Right cardiac atrium (tissue), 5 donors: ENCODE measurements around the gene GOLT1A. TPM values are rescaled to one million over a fixed set of nuclear protein-coding genes. Genes with fewer than 3 reads are reported as not detected.

Experiments used
- ATAC-seq, 2 donors: fragments of 200-7000 bp; cut with Tn5 transposase; one replicate each; pipeline versions ENCODE4 v1.8.0 to v1.9.1; 2020; ENCODE audit warnings: moderate library complexity in 2 of 2, mild to moderate bottlenecking in 1 of 2
- DNase-seq, 3 donors: peaks; one replicate each; pipeline ENCODE4 v3.0.0-alpha.2; 2020
- H3K27ac ChIP-seq: one replicate; pipeline ENCODE4 v1.5.1; 2013; ENCODE audit warnings: mild to moderate bottlenecking, low read length, control low read depth, moderate library complexity
- H3K27me3 ChIP-seq: one replicate; pipeline ENCODE4 v1.6.1; 2013; ENCODE audit not compliant: control insufficient read depth, insufficient read depth
- H3K4me1 ChIP-seq: one replicate; pipeline ENCODE4 v1.6.1; 2013; ENCODE audit warnings: low read length; ENCODE audit not compliant: control insufficient read depth, insufficient read depth
- H3K4me3 ChIP-seq: one replicate; pipeline ENCODE4 v1.5.1; 2013; ENCODE audit warnings: low read length, control low read depth
- H3K9me3 ChIP-seq: one replicate; pipeline ENCODE4 v1.6.1; 2013; ENCODE audit warnings: low read length; ENCODE audit not compliant: control insufficient read depth
- whole genome bisulfite sequencing: extraction: QIAGEN DNeasy Blood & Tissue Kit; methylation state at CpG from one replicate; pipeline ENCODE4 v1.1.7; 2013; 5-methylcytosine and 5-hydroxymethylcytosine counted together
- intact Hi-C, 4 donors: fragments of 100-400 bp; cut with DNase I; formaldehyde crosslinking; loops; one replicate each; pipeline versions ENCODE4 v1.11.0 to v1.14.0; 2022 to 2023
- polyA plus RNA-seq: library from polyadenylated mRNA; stranded (reverse); fragments of 200-250 nt; gene quantifications from one replicate; pipeline ENCODE4 v1.2.3, GENCODE V29; 2013
- total RNA-seq, 4 donors: library from RNA; stranded (reverse); fragmentation: NEBNext Ultra II Directional; extraction: Animal tissue kit (Norgen Biotek cat#: 25700); gene quantifications; one replicate each; pipeline ENCODE4 v1.2.1, GENCODE V29; 2021
- donor health status: healthy with polysubstance abuse.
- donor health status: DM: no; HTN: yes; CAD: no.
- donor health status: DM: no; HTN: no; CAD: no.
- donor health status: DM: no; HTN: yes; CAD: no; lungs with severe emphysema.
- donor health status: DM: yes; HTN: yes; CAD: no.

Gene GOLT1A
- total and polyA plus RNA-seq, 5 donors = not detected

DNA sequence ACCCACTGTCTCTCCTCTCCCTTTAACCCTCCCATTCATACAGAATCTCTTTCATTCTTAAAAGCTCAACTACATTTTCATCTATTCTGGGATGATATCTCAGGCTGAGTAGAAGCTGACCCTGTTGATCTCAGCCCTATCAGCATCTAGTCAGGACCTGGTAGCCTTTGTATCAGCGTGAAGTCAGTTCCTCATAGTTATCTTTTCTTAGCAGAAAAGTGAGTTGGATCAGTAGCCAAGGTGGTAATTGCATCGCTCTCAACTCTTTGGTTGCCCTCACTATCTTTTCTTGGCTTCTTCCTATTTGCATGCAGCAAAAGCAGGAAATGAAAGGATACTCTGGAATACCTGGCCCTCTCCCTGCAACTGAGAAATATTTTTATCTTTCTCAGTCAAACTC lies 13.6 kb upstream of the GOLT1A start:
- intact Hi-C loops = no loop called here
- no peak for DNase-seq

DNA sequence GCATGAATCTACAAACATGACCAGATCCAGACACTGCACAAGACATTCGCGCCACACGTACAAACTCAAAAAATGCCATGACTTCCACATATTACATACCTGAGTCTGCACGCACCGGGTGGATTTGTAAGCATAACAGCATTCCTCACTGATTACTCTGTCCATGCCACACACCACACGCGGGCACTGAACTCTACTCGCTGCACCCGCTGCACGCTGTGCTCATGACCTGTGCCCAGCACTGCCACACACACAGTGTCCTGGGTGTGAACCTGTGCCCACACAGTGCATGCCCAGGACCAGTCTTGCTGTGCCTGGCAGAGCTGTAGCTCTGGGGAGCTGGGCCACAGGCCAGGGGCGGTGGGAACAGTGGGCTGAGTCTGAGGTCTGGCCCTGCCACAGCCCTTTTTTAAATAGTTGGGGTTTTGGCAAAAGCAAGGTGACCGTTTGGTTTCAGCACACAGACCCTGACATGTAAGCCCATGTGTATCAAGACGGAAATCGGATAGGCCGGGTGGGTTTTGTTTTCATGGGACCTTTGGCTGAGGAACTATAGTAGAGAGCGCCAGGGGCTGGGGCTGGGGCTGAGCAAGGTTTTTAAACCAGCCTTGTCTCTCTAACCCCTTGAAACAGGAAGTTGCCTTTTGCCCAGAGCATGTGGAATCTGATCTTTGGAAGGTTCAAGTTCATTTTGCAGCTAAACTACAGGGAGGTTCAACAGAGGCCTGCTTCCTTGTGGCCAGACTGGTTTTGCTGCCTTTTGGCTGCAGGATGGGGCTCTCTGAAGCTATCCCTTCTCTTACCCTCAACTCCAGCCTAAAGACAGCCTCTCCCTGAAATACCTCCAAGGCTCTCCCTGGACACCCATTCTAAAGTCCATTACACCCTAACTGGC lies 12.3 kb upstream of the GOLT1A start:
- H3K27me3 ChIP-seq = no peaks in the 10 kb centered on the region

More for the DNA sequence above, 13.6 kb upstream of the GOLT1A start:
- H3K9me3 ChIP-seq = no peaks in the 10 kb centered on the region
- ATAC-seq = no peak
- H3K27ac ChIP-seq = no peak overlapping the region
- no peaks in the 10 kb centered on the region for H3K4me1 ChIP-seq
- WGBS = 94% methylated on average over 2 of the region's 2 CpGs
- no peak overlapping the region for H3K4me3 ChIP-seq
- no peaks in the 10 kb centered on the region for H3K27me3 ChIP-seq

GRCh38 chr1:204224655-204225054 lies 10.9 kb upstream of the GOLT1A start:
- DNase-seq = no peak
- ATAC-seq = no peak
- no peaks in the 10 kb centered on the region for H3K9me3 ChIP-seq
- 81% methylated on average over 8 of the region's 8 CpGs for WGBS
- no peaks in the 10 kb centered on the region for H3K4me1 ChIP-seq
- no peaks in the 10 kb centered on the region for H3K27me3 ChIP-seq
- no peak overlapping the region for H3K27ac ChIP-seq
- H3K4me3 ChIP-seq = no peak overlapping the region
- intact Hi-C loops = no loop called here

More for the DNA sequence above, 12.3 kb upstream of the GOLT1A start:
- no peak for DNase-seq
- WGBS = 89% methylated on average over 16 of the region's 16 CpGs
- Histone ChIP-seq H3K9me3 (no peaks in the 10 kb centered on the region), H3K4me3 (no peak overlapping the region), H3K27ac (no peak overlapping the region), H3K4me1 (no peaks in the 10 kb centered on the region)
- intact Hi-C loops = no loop called here
- ATAC-seq = no peak

GRCh38 chr1:204223129-204223860 lies 9.5 kb upstream of the GOLT1A start:
- intact Hi-C loops = no loop called here
- Histone ChIP-seq H3K27ac (no peak overlapping the region), H3K9me3 (no peaks in the 10 kb centered on the region), H3K4me1 (no peaks in the 10 kb centered on the region), H3K4me3 (no peak overlapping the region), H3K27me3 (no peaks in the 10 kb centered on the region)
- ATAC-seq (no peak), DNase-seq (no peak)
- 77% methylated on average over 17 of the region's 17 CpGs for WGBS

DNA sequence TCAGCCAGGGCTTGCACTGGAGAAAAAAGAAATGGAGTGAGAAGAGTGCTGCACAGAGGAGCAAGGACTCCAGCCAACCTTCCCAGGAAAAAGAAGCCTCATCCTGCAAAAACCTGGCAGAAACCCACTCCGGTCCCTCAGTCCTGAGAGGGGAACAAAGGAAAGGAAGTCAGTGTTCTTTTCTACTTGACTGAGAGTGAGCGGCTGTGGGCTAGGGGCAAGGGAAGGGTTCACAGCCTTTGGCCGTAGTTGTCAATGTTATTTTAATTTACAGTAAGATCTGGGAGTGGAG lies 8.9 kb upstream of the GOLT1A start:
- no peak for ATAC-seq
- H3K27me3 ChIP-seq = no peaks in the 10 kb centered on the region
- H3K4me3 ChIP-seq = no peak overlapping the region
- DNase-seq = no peak
- WGBS = 55% methylated on average over 3 of the region's 3 CpGs
- H3K27ac ChIP-seq = no peak overlapping the region
- H3K4me1 ChIP-seq = no peaks in the 10 kb centered on the region
- H3K9me3 ChIP-seq = no peaks in the 10 kb centered on the region
- intact Hi-C loops = no loop called here

- H3K27me3 ChIP-seq = no peaks in the 10 kb centered on the region
- no peaks in the 10 kb centered on the region for H3K9me3 ChIP-seq
- 86% methylated on average over 8 of the region's 8 CpGs for WGBS
- no peak overlapping the region for H3K4me3 ChIP-seq
- no peak for ATAC-seq
- H3K4me1 ChIP-seq = no peaks in the 10 kb centered on the region
- intact Hi-C loops = no loop called here
- no peak overlapping the region for H3K27ac ChIP-seq
- no peak for DNase-seq
Observed at GRCh38 chr1:204222006-204222763, 8.4 kb upstream of the GOLT1A start.

- H3K27ac ChIP-seq = no peak overlapping the region
- 82% methylated on average over 11 of the region's 11 CpGs for WGBS
- no peaks in the 10 kb centered on the region for H3K9me3 ChIP-seq
- no peaks in the 10 kb centered on the region for H3K27me3 ChIP-seq
- H3K4me3 ChIP-seq = no peak overlapping the region
- DNase-seq (no peak), ATAC-seq (no peak)
- intact Hi-C loops = no loop called here
- no peaks in the 10 kb centered on the region for H3K4me1 ChIP-seq
Observed at GRCh38 chr1:204221271-204221670, 7.5 kb upstream of the GOLT1A start.

GRCh38 chr1:204219971-204220616 lies 6.3 kb upstream of the GOLT1A start:
- 73% methylated on average over 10 of the region's 10 CpGs for WGBS
- Histone ChIP-seq H3K9me3 (no peaks in the 10 kb centered on the region), H3K4me3 (no peak overlapping the region), H3K27ac (no peak overlapping the region), H3K4me1 (no peaks in the 10 kb centered on the region), H3K27me3 (no peaks in the 10 kb centered on the region)
- DNase-seq = no peak
- peak in 1 of 2 donors; percentile 7 for ATAC-seq
- intact Hi-C loops = loop anchor here in 1 of 4 donors (5.0 kb wide), 1 partner anchor 142 kb away; no protein-coding TSS in a partner anchor

GRCh38 chr1:204218552-204218951 lies 4.8 kb upstream of the GOLT1A start:
- no peaks in the 10 kb centered on the region for H3K4me1 ChIP-seq
- 62% methylated on average over 2 of the region's 2 CpGs for WGBS
- DNase-seq = no peak
- ATAC-seq = no peak
- intact Hi-C loops = loop anchor here in 1 of 4 donors (5.0 kb wide), 1 partner anchor 144 kb away; no protein-coding TSS in a partner anchor
- H3K27ac ChIP-seq = no peak overlapping the region
- H3K27me3 ChIP-seq = no peaks in the 10 kb centered on the region
- H3K9me3 ChIP-seq = no peaks in the 10 kb centered on the region
- H3K4me3 ChIP-seq = no peak overlapping the region

- Histone ChIP-seq H3K9me3 (no peaks in the 10 kb centered on the region), H3K4me1 (no peaks in the 10 kb centered on the region), H3K4me3 (no peak overlapping the region), H3K27ac (no peak overlapping the region), H3K27me3 (no peaks in the 10 kb centered on the region)
- intact Hi-C loops = loop anchor here in 1 of 4 donors (5.0 kb wide), 1 partner anchor 145 kb away; no protein-coding TSS in a partner anchor
- DNase-seq (no peak), ATAC-seq (no peak)
- 66% methylated on average over 4 of the region's 4 CpGs for WGBS
Observed at GRCh38 chr1:204217648-204218000, 3.8 kb upstream of the GOLT1A start.
